Epidermal melanocyte (primary cell): ENCODE measurements around the gene MS4A14.
"Not testable (repeated sequence)": the region's sequence is repeated elsewhere in the genome, so short reads cannot be mapped to it uniquely, and the experiment has no call there.

Experiments used
- DNase-seq: peaks from one replicate; pipeline ENCODE4 v3.0.0; 2011; ENCODE audit warnings: low spot score; ENCODE audit not compliant: insufficient read length

MS4A14 gene

DNA sequence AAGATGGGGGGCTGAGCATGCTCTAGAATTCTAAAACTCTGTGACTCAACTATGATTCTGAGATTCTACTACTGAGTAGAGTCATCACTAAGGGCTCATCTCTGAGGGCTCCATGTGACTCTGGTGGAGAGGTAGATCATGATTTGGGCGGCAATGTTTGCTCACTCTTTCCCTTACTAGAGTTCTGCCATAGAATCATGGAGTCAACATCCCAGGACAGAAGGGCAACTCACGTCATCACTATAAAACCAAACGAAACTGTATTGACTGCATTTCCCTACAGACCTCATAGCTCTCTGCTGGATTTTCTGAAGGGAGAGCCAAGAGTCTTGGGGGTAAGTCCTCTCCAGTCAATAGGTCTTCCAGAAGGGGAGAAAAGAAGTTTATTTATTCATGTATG is at the start of gene MS4A14:
TSS of gene MS4A14 (plus strand) at position 78 of the 400 bp plus-strand sequence. CDS start at position 198, 120 bp downstream.
- no peak for DNase-seq

DNA sequence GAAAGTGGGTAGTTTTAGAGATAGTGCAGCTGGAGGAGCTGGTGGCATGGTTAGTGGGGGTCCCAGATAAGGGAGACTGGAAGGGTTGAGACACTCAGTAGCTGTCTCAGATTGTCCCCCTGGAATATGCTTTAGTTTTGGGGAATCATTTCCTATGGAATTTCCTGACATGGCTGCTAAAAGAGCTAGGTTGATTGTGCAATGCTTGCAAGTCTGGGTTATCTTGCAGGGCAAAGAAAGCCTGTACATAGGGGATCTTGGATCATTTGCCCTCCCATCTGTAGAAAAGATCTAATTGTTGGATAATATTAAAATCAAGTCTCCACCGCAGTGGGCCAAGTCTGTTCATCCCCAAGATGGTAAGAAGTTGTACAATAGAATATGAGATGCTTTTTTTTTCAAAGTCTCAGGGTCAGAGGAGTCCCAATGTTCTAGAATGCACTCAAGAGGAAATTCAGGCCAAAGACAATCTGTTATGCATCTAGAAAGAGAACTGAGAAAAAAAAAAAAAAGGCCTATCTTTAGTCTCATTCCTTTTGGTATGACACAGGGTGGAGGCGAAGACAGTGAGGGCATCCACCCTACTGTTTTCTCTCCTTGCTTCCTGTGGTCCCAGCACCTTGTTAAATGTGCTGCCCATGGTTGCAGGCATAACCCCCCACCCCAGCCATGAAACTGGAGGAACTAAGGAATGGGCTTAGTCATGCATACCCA is 49.0 kb upstream of the MS4A14 start:
- no peak for DNase-seq

GRCh38 chr11:60348116-60348515 is 48.1 kb upstream of the MS4A14 start:
- DNase-seq, result no peak

- DNase-seq, result no peak
Measured at GRCh38 chr11:60349990-60350389, 46.3 kb upstream of the MS4A14 start.

- no peak for DNase-seq
Measured at GRCh38 chr11:60357771-60358170, 38.5 kb upstream of the MS4A14 start.

GRCh38 chr11:60360621-60361020 is 35.6 kb upstream of the MS4A14 start:
- DNase-seq, result no peak

DNA sequence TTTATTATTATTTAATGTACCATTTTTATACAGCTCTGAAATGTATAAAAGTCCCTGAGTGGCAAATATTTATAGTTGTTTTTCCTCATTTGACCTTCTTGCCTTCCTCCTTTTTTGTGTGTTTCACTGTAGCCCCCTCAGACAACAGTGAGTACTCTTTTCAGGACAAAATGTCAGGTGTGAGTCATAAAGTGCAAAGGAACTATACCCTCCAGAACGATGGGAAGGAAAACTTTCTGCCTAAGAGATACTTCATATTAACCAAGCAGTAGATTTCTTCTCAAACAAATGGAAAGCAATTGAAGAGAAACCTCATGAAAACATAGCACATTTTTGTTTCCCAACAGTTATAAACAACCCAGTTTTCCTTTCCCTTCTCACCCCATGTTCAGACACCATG is 34.0 kb upstream of the MS4A14 start:
- DNase-seq, result no peak

GRCh38 chr11:60363542-60364470 is 32.5 kb upstream of the MS4A14 start:
- peak; percentile 56 for DNase-seq

- not testable (repeated sequence) for DNase-seq
Measured at GRCh38 chr11:60366262-60366904, 29.9 kb upstream of the MS4A14 start.

- DNase-seq, result no peak
Measured at GRCh38 chr11:60367009-60367408, 29.2 kb upstream of the MS4A14 start.

GRCh38 chr11:60367896-60368295 is 28.4 kb upstream of the MS4A14 start:
- no peak for DNase-seq

DNA sequence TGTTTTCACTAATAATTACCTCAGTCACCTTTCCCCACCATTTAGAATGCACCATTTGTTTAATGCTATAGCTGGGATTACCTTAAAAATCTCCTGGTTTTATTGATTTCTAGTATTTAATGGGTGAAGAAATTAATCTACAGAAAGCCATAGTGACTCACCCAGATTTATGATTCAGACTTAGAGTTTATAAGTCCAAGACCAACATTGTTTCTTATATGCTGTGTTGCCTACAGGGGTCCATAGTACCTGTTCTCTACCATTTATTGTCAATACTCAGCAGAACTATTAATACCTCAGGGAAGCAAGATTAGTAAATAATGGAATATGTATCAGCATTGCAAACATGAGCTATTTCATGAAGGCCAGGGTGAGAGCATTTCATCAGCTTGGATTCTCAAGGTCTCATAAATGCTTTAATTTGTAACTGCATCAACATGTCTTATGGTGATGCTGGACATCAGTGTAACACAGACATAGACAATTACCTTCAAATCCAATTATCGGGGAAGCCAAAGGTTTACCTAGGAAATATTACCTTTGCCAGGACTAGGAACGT is 25.9 kb upstream of the MS4A14 start:
- DNase-seq, result no peak

- no peak for DNase-seq
Measured at GRCh38 chr11:60370811-60371298, 25.4 kb upstream of the MS4A14 start.

DNA sequence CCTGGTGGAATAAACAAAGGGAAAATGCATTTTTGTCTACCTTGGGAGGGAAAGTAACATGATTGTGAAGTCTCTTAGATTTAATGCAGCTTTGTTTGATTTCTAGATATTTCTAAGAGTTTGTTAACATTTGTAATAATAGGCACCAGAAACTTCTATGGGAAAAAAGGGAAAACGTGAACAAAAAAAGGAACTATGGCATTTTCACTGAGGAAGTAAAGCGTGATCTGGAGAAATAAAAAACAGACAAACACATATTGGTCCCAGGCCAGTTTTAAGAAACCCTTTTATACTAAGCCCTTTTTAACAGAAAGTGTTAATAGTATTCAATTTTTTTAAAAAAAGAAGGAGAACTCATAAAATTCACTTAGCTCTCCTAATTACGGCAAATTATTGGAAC is 24.9 kb upstream of the MS4A14 start:
- no peak for DNase-seq

DNA sequence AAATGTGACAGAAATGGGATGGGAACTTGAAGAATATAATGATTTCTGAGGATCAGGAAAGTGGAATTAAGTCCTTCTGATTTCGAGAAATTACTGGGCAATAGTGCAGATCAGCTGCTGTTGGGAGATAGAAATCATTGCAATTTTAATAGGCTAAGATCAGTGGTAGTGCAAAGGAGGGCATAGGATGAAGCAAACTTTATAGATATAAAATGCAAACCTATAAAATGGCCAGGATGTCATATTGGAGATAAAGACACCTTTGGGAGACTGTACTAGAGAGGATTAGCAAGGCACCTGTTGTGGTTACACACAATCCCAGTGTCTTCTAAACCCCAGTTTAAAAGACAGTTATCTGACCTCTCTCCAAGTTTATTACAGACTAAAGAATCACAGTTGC is 24.4 kb upstream of the MS4A14 start:
- DNase-seq, result no peak

DNA sequence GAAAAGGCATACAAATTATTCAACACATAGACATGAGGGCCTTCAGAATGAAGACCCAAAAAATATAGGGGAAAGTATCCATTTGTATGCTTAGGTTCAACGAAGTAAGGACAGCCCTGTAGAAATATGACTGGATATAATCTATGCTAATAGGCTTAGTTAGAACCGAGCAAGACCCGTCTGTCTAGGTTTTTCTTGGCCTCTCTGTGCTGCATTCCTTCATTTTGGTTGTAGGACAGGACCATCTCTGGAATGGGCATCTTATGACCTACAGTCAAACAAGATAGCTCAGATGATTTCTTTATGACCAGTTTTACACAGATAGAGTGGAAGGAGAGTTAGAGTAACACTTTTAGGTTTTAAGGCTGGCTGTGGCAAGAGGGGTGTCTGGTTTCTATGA is 23.5 kb upstream of the MS4A14 start:
- DNase-seq, result no peak

DNA sequence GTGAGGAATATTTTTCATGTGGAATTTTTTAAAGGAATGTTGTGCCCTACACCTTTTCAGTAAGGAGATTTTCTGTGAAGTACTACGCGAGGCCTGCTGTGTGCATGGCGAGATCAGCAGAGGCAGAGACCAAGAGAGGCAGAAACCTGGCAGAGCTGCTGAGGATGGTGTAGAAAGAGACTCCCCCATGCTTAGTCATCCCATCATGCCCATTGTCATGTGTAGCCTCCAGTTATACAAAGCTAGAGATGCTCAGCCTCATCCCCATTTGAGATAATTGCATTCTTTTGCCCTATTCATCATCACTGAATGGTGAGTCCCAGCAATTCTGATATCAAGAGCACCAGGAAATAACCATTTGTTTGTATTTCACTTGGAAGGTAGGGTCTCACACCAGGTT is 20.9 kb upstream of the MS4A14 start:
- no peak for DNase-seq

GRCh38 chr11:60376601-60377000 is 19.7 kb upstream of the MS4A14 start:
- no peak for DNase-seq

GRCh38 chr11:60377401-60378136 is 18.7 kb upstream of the MS4A14 start:
- DNase-seq, result no peak

- no peak for DNase-seq
Measured at GRCh38 chr11:60378354-60378753, 17.9 kb upstream of the MS4A14 start, which contains the start of gene MS4A7. MS4A7 (plus strand) TSS chr11:60378532; CDS start chr11:60383142, 4,610 bp downstream.
